ENCODE measurements around the gene TCF19.

Gene TCF19

GRCh38 chr6:31158140-31158862 is at the start of gene TCF19:
Gene TCF19 (plus strand): TSS chr6:31158589. CDS start chr6:31159470, 881 bp downstream.
- peak; percentile 94 to 97 for DNase-seq

GRCh38 chr6:31110825-31111582 is 47.4 kb upstream of the TCF19 start:
- no peak for DNase-seq

- DNase-seq: no peak
Measured at GRCh38 chr6:31111712-31112111, 46.7 kb upstream of the TCF19 start.

GRCh38 chr6:31112478-31112877 is 45.9 kb upstream of the TCF19 start, which contains the start of gene C6orf15:
Gene C6orf15 (minus strand): TSS chr6:31112575. CDS start chr6:31112555, 20 bp downstream.
- DNase-seq: no peak

GRCh38 chr6:31113861-31114540 is 44.4 kb upstream of the TCF19 start:
- no peak for DNase-seq

- DNase-seq: no peak
Measured at GRCh38 chr6:31114541-31114878, 43.9 kb upstream of the TCF19 start, which contains the start of gene PSORS1C1. Gene PSORS1C1 (plus strand): TSS chr6:31114800. CDS start chr6:31129633, 14,833 bp downstream.

- DNase-seq: peak in 1 of 2 experiments; percentile 13
Measured at GRCh38 chr6:31114970-31115849, 43.2 kb upstream of the TCF19 start.

GRCh38 chr6:31115941-31116560 is 42.3 kb upstream of the TCF19 start:
- DNase-seq: no peak

- no peak for DNase-seq
Measured at GRCh38 chr6:31116661-31117385, 41.6 kb upstream of the TCF19 start.

GRCh38 chr6:31118178-31118577 is 40.2 kb upstream of the TCF19 start:
- no peak for DNase-seq

- no peak for DNase-seq
Measured at GRCh38 chr6:31120151-31120915, 38.1 kb upstream of the TCF19 start, which contains the start of gene CDSN. Gene CDSN (minus strand): TSS chr6:31120446. CDS start chr6:31120419, 27 bp downstream.

GRCh38 chr6:31121131-31121790 is 37.1 kb upstream of the TCF19 start:
- DNase-seq: no peak

- DNase-seq: no peak
Measured at GRCh38 chr6:31122791-31123706, 35.3 kb upstream of the TCF19 start.

- DNase-seq: no peak
Measured at GRCh38 chr6:31125162-31125561, 33.2 kb upstream of the TCF19 start.

GRCh38 chr6:31125586-31126363 is 32.6 kb upstream of the TCF19 start:
- no peak for DNase-seq

- no peak for DNase-seq
Measured at GRCh38 chr6:31126396-31127175, 31.8 kb upstream of the TCF19 start.

GRCh38 chr6:31128093-31128676 is 30.2 kb upstream of the TCF19 start:
- peak; percentile 19 to 47 for DNase-seq
